NCI-H526 (cell line): ENCODE data around the gene NINJ1.

Source experiments
- DNase-seq, 2 experiments: peaks; one replicate each; lab custom pipeline; 2025; lab: John Stamatoyannopoulos, UW

The NINJ1 gene

GRCh38 chr9:93132287-93132927, 1.6 kb downstream of the NINJ1 start:
- no peak for DNase-seq

- DNase-seq: no peak
These were observed 2.3 kb downstream of the NINJ1 start for GRCh38 chr9:93131599-93132286.

- DNase-seq: no peak
These were observed 3.1 kb downstream of the NINJ1 start for GRCh38 chr9:93130861-93131481.

- no peak for DNase-seq
These were observed 4.2 kb downstream of the NINJ1 start for GRCh38 chr9:93129691-93130500.

GRCh38 chr9:93129286-93129685, 4.8 kb downstream of the NINJ1 start:
- no peak for DNase-seq

GRCh38 chr9:93128715-93129224, 5.3 kb downstream of the NINJ1 start:
- no peak for DNase-seq

GRCh38 chr9:93128011-93128714, 5.9 kb downstream of the NINJ1 start:
- DNase-seq: no peak

- DNase-seq: no peak
These were observed 6.6 kb downstream of the NINJ1 start for GRCh38 chr9:93127395-93127911.

GRCh38 chr9:93126825-93127368, 7.2 kb downstream of the NINJ1 start:
- peak in 1 of 2 experiments; percentile 6 for DNase-seq

GRCh38 chr9:93126151-93126781, 7.8 kb downstream of the NINJ1 start:
- DNase-seq: no peak

- no peak for DNase-seq
These were observed 8.6 kb downstream of the NINJ1 start for GRCh38 chr9:93125331-93125894.

- DNase-seq: no peak
These were observed 9.3 kb downstream of the NINJ1 start for GRCh38 chr9:93124793-93125192.

- no peak for DNase-seq
These were observed 10.3 kb downstream of the NINJ1 start for GRCh38 chr9:93123561-93124283.

GRCh38 chr9:93122721-93123221, 11.3 kb downstream of the NINJ1 start:
- no peak for DNase-seq

GRCh38 chr9:93121316-93122241, 12.5 kb downstream of the NINJ1 start:
- DNase-seq: no peak

GRCh38 chr9:93120846-93121315, 13.2 kb downstream of the NINJ1 start:
- no peak for DNase-seq

GRCh38 chr9:93119953-93120845, 13.9 kb downstream of the NINJ1 start:
- peak in 1 of 2 experiments; percentile 4 for DNase-seq
